Panc1 (cell line): ENCODE data around the gene TTC39B. TPM values are rescaled to one million over a fixed set of nuclear protein-coding genes. Genes with fewer than 3 reads are reported as not detected.

Experiments
- ATAC-seq: fragments of 200-7000 bp; cut with Tn5 transposase; 2 replicates; pipeline ENCODE4 v1.9.1; 2020; ENCODE audit warnings: mild to moderate bottlenecking, moderate library complexity
- BruUV-seq: library from RNA; stranded (reverse); fragments of 400-500 nt; replicated peaks from 2 replicates; lab custom pipeline; 2021; lab: Mats Ljungman, UMichigan
- CTCF ChIA-PET: fragments of 300-600 bp; sonication (Branson Sonifier 250); formaldehyde crosslinking; loops from one replicate; lab custom pipeline; 2022; ENCODE audit warnings: antibody characterized with exemption; lab: Charles Lee
- POLR2A ChIA-PET: fragments of 300-600 bp; sonication (Branson Sonifier 250); formaldehyde crosslinking; loops from one replicate; lab custom pipeline; 2022; ENCODE audit warnings: antibody characterized with exemption; lab: Charles Lee
- DNase-seq: peaks from one replicate; pipeline ENCODE4 v3.0.0-alpha.2; 2010; ENCODE audit warnings: low read depth, low spot score
- H3K27ac ChIP-seq: 2 replicates; pipeline ENCODE4 v1.5.1; 2011; ENCODE audit warnings: mild to moderate bottlenecking, low read length, inconsistent platforms
- H3K27me3 ChIP-seq: fragments of 200-500 bp; sonication (Bioruptor generic); 2 replicates; pipeline ENCODE4 v1.6.0; 2014; ENCODE audit warnings: low read length, inconsistent platforms; ENCODE audit not compliant: control insufficient read depth, insufficient read depth
- H3K36me3 ChIP-seq: fragments of 200-500 bp; sonication (Bioruptor generic); 2 replicates; pipeline ENCODE4 v1.5.1; 2014; ENCODE audit warnings: inconsistent platforms, mild to moderate bottlenecking, low read length, moderate library complexity; ENCODE audit not compliant: control insufficient read depth, insufficient read depth
- H3K4me1 ChIP-seq: 2 replicates; pipeline ENCODE4 v1.5.1; 2011; ENCODE audit warnings: inconsistent platforms, mild to moderate bottlenecking, low read length, moderate library complexity; ENCODE audit not compliant: control insufficient read depth, insufficient read depth
- H3K4me3 ChIP-seq, 2 experiments: 2 replicates each; pipeline ENCODE4 v1.5.1; 2011 to 2012; ENCODE audit warnings: low read depth in 2 of 2, low read length in 2 of 2, mild to moderate bottlenecking in 2 of 2, inconsistent platforms in 1 of 2, moderate library complexity in 1 of 2
- H3K9me3 ChIP-seq: fragments of 200-500 bp; sonication (Bioruptor generic); 2 replicates; pipeline ENCODE4 v1.5.1; 2014; ENCODE audit warnings: low read depth, mild to moderate bottlenecking, inconsistent platforms, low read length, moderate library complexity; ENCODE audit not compliant: control insufficient read depth, insufficient read depth
- CTCF ChIP-seq: fragments of 450-650 bp; IDR thresholded peaks from 2 replicates; pipeline ENCODE4 v1.5.1; 2017; ENCODE audit warnings: mild to moderate bottlenecking
- POLR2AphosphoS5 ChIP-seq: IDR thresholded peaks from 2 replicates; pipeline ENCODE4 v1.6.1; 2012; ENCODE audit warnings: mild to moderate bottlenecking, low read depth, low read length, moderate library complexity
- REST ChIP-seq, 2 experiments: IDR thresholded peaks; 2 replicates each; pipeline ENCODE4 v1.6.1; 2011 to 2012; ENCODE audit warnings: low read depth in 2 of 2, control low read depth in 1 of 2, low read length in 1 of 2, mild to moderate bottlenecking in 1 of 2, moderate library complexity in 1 of 2; ENCODE audit not compliant: insufficient read depth in 1 of 2
- SIN3A ChIP-seq: IDR thresholded peaks from 2 replicates; pipeline ENCODE4 v1.6.1; 2012; ENCODE audit warnings: low read depth, mild to moderate bottlenecking, low read length, moderate library complexity, borderline replicate concordance; ENCODE audit not compliant: insufficient read depth
- TCF7L2 ChIP-seq: IDR thresholded peaks from 2 replicates; pipeline ENCODE4 v1.6.1; 2011; ENCODE audit warnings: mild to moderate bottlenecking, low read depth, low read length, inconsistent platforms
- in situ Hi-C: cut with HindIII; loops from 2 replicates; pipeline ENCODE4 v1.10.0; 2016; ENCODE audit warnings: low sequenced_read_pairs, low pct_unique_long_range_greater_than_20kb
- intact Hi-C: fragments of 100-400 bp; cut with micrococcal nuclease; formaldehyde crosslinking; loops from one replicate; pipeline ENCODE4 v1.10.0; 2022; ENCODE audit not compliant: unreplicated experiment
- total RNA-seq: library from RNA; stranded (reverse); gene quantifications from one replicate; pipeline ENCODE4 v1.2.1, GENCODE V29; 2021; ENCODE audit not compliant: unreplicated experiment

TTC39B gene
- total RNA-seq, 1 experiment from 2014 or later, result 1.6 TPM

- intact Hi-C loops, result no loop called here
- BruUV-seq, result no TSS peak
- ChIA-PET CTCF (no interaction called here), POLR2A (no interaction called here)
- no peaks in the 10 kb centered on the region for H3K9me3 ChIP-seq
- no peak overlapping the region for H3K27ac ChIP-seq
- TF ChIP-seq SIN3A, result no peak
- no peak for TF ChIP-seq POLR2AphosphoS5
- TF ChIP-seq TCF7L2, result no peak
- no peak for TF ChIP-seq CTCF
- no peak for TF ChIP-seq REST (IDR thresholded peaks at IDR 0.05; ENCODE audit: insufficient read depth in 1 of 2, low read depth in 2 of 2, low read length in 1 of 2)
- no peaks in the 10 kb centered on the region for H3K27me3 ChIP-seq
- H3K4me3 ChIP-seq, result no peak overlapping the region
- no peaks in the 10 kb centered on the region for H3K4me1 ChIP-seq
- ATAC-seq, result no peak
- no peaks in the 10 kb centered on the region for H3K36me3 ChIP-seq
- in situ Hi-C loops, result no loop called here
- DNase-seq, result no peak
Measured at GRCh38 chr9:15246708-15247107, 60.3 kb downstream of the TTC39B start.

GRCh38 chr9:15246243-15246642 is 60.8 kb downstream of the TTC39B start:
- no peaks in the 10 kb centered on the region for H3K4me1 ChIP-seq
- no peak overlapping the region for H3K27ac ChIP-seq
- H3K36me3 ChIP-seq, result no peaks in the 10 kb centered on the region
- TF ChIP-seq REST (IDR thresholded peaks at IDR 0.05; ENCODE audit: insufficient read depth in 1 of 2, low read depth in 2 of 2, low read length in 1 of 2) (no peak), SIN3A (no peak), POLR2AphosphoS5 (no peak), TCF7L2 (no peak), CTCF (no peak)
- no peaks in the 10 kb centered on the region for H3K9me3 ChIP-seq
- H3K27me3 ChIP-seq, result no peaks in the 10 kb centered on the region
- in situ Hi-C loops, result no loop called here
- POLR2A ChIA-PET, result no interaction called here
- no TSS peak for BruUV-seq
- intact Hi-C loops, result no loop called here
- DNase-seq (no peak), ATAC-seq (no peak)
- CTCF ChIA-PET, result no interaction called here
- H3K4me3 ChIP-seq, result no peak overlapping the region
